K562 (cell line): ENCODE results near the gene ZBTB39. TPM values are rescaled to one million over a fixed set of nuclear protein-coding genes. Genes with fewer than 3 reads are reported as not detected.
A peak's percentile ranks its signal among the peaks of the same experiment; 100 is the strongest.

Source experiments
- ARHGAP35 ChIP-seq: fragments of 450-650 bp; IDR thresholded peaks from 2 replicates; pipeline ENCODE4 v1.6.1; 2018; ENCODE audit not compliant: partially characterized antibody
- ID3 ChIP-seq, 2 experiments: fragments of 250-450 bp in 1 of 2; fragments of 450-650 bp in 1 of 2; sonication (Bioruptor Pico) in 1 of 2; IDR thresholded peaks; 2 replicates each; pipeline versions ENCODE4 v1.6.1 to v1.8.0; 2016 to 2021; ENCODE audit warnings: mild to moderate bottlenecking in 2 of 2, moderate library complexity in 2 of 2, missing compliant biosample characterization in 1 of 2, missing genetic modification characterization in 1 of 2
- MCM2 ChIP-seq: fragments of 450-650 bp; IDR thresholded peaks from 2 replicates; pipeline ENCODE4 v1.6.1; 2017; ENCODE audit warnings: low read depth, mild to moderate bottlenecking
- POU5F1 ChIP-seq: fragments of 150-350 bp; IDR thresholded peaks from 2 replicates; pipeline ENCODE4 v1.6.1; 2014; ENCODE audit warnings: borderline replicate concordance, low read length, low read depth, mild to moderate bottlenecking; ENCODE audit not compliant: partially characterized antibody
- PURB ChIP-seq: sonication (generic); formaldehyde crosslinking; IDR thresholded peaks from 2 replicates; pipeline ENCODE4 v1.9.0; 2021; ENCODE audit warnings: low read depth, mild to moderate bottlenecking, missing genetic modification reagents
- PYGO2 ChIP-seq: fragments of 450-650 bp; IDR thresholded peaks from 2 replicates; pipeline ENCODE4 v1.6.1; 2016; ENCODE audit warnings: mild to moderate bottlenecking, missing genetic modification characterization, moderate library complexity, missing compliant biosample characterization
- SRSF3 ChIP-seq: fragments of 200-400 bp; formaldehyde crosslinking; IDR thresholded peaks from 2 replicates; pipeline ENCODE4 v1.6.1; 2016; ENCODE audit warnings: mild to moderate bottlenecking, low read length, moderate library complexity; ENCODE audit not compliant: insufficient read depth
- ZBTB49 ChIP-seq: sonication (generic); formaldehyde crosslinking; IDR thresholded peaks from 2 replicates; pipeline ENCODE4 v1.8.0; 2022; ENCODE audit warnings: missing genetic modification reagents, mild to moderate bottlenecking, borderline replicate concordance
- ZNF121 ChIP-seq: sonication (generic); formaldehyde crosslinking; conservative IDR thresholded peaks from 2 replicates; pipeline ENCODE4 v1.8.0; 2022; ENCODE audit warnings: missing genetic modification reagents
- polyA plus RNA-seq, 8 experiments: library from polyadenylated mRNA; depleted of rRNA in 4 of 8; stranded (reverse) in 5 of 8; unstranded in 3 of 8; fragments of >200 nt; fragmentation: Nextera tagmentation in 2 of 8; fragmentation: Illumina TruSeq in 1 of 8; extraction: Ambion mirVana in 2 of 8; extraction: Trizol in 1 of 8; gene quantifications; 2 replicates each; pipeline versions ENCODE4 v1.2.1 to v1.2.3, GENCODE V29; 2011 to 2014; ENCODE audit warnings: inconsistent platforms in 1 of 8, missing spikeins in 1 of 8
- total RNA-seq, 7 experiments: library from RNA; depleted of rRNA in 6 of 7; stranded (reverse); fragments of >200 nt in 6 of 7; fragmentation: Illumina TruSeq in 2 of 7; extraction: Trizol in 2 of 7; gene quantifications; 2 replicates each; pipeline versions ENCODE4 v1.2.1 to v1.2.3, GENCODE V29; 2011 to 2021; ENCODE audit warnings: low replicate concordance in 1 of 7
- TF ChIP-seq, protein P1 (sequence below), 2 experiments: fragments of 450-650 bp; formaldehyde crosslinking in 1 of 2; IDR thresholded peaks; 2 replicates each; pipeline versions ENCODE4 v1.4.0 to v1.6.1; 2014 to 2020; ENCODE audit warnings: mild to moderate bottlenecking in 2 of 2, borderline replicate concordance in 1 of 2, low read depth in 1 of 2
- TF ChIP-seq, protein P2 (sequence below): fragments of 450-650 bp; IDR thresholded peaks from 2 replicates; pipeline ENCODE4 v1.6.1; 2016; ENCODE audit warnings: low read depth, mild to moderate bottlenecking, moderate library complexity
- TF ChIP-seq, protein P3 (sequence below), 2 experiments: fragments of 450-650 bp; conservative IDR thresholded peaks; 2 replicates each; pipeline ENCODE4 v1.6.1; 2017; ENCODE audit warnings: mild to moderate bottlenecking in 2 of 2, moderate library complexity in 2 of 2

ZBTB39 gene
- total and polyA plus RNA-seq, 9 of the 15 experiments (the other 6 are each of a cell fraction or from before 2014, with no cell fraction given), result 3.3 to 13.3 (median 8.6) TPM

DNA sequence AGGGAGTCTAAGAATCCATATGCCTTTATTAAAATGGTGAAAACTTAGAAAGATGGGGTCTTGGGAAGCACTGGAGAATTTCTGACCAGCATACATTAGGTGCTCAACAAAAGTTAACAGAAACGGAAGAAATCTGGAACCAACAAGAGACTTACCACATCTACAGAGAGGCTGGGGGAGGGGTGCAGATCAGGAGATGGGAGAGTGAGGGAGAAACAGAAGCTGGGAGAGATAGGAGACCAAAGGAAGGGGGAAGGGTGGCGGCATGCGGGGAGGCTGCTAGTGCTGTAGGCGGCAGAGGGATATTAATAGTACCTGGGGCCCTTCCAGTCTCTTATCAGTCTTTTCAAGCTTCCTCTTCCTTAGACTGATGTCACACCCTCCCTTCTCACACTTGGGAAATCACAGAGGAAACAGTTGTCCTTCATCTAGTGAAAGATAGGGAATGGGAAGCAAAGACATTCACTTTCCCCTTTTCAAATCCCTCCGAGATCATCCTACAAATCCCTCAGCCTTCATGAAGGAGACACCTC is 18.1 kb downstream of the ZBTB39 start (continued):
- TF ChIP-seq POU5F1, result peak; percentile 50
- TF ChIP-seq, protein P1, sequence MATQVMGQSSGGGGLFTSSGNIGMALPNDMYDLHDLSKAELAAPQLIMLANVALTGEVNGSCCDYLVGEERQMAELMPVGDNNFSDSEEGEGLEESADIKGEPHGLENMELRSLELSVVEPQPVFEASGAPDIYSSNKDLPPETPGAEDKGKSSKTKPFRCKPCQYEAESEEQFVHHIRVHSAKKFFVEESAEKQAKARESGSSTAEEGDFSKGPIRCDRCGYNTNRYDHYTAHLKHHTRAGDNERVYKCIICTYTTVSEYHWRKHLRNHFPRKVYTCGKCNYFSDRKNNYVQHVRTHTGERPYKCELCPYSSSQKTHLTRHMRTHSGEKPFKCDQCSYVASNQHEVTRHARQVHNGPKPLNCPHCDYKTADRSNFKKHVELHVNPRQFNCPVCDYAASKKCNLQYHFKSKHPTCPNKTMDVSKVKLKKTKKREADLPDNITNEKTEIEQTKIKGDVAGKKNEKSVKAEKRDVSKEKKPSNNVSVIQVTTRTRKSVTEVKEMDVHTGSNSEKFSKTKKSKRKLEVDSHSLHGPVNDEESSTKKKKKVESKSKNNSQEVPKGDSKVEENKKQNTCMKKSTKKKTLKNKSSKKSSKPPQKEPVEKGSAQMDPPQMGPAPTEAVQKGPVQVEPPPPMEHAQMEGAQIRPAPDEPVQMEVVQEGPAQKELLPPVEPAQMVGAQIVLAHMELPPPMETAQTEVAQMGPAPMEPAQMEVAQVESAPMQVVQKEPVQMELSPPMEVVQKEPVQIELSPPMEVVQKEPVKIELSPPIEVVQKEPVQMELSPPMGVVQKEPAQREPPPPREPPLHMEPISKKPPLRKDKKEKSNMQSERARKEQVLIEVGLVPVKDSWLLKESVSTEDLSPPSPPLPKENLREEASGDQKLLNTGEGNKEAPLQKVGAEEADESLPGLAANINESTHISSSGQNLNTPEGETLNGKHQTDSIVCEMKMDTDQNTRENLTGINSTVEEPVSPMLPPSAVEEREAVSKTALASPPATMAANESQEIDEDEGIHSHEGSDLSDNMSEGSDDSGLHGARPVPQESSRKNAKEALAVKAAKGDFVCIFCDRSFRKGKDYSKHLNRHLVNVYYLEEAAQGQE (IDR thresholded peaks at IDR 0.05; ENCODE audit: borderline replicate concordance), result peak; percentile 50; the same call in 1 of the 2 replicates
- TF ChIP-seq, protein P1 (CRISPR knock-in tag; IDR thresholded peaks at IDR 0.05; ENCODE audit: low read depth), result no peak
- TF ChIP-seq MCM2, result no peak
- no peak for TF ChIP-seq ZNF121
- TF ChIP-seq PURB (CRISPR knock-in tag), result no peak
- TF ChIP-seq PYGO2 (tag), result peak; percentile 92
- TF ChIP-seq, protein P2, sequence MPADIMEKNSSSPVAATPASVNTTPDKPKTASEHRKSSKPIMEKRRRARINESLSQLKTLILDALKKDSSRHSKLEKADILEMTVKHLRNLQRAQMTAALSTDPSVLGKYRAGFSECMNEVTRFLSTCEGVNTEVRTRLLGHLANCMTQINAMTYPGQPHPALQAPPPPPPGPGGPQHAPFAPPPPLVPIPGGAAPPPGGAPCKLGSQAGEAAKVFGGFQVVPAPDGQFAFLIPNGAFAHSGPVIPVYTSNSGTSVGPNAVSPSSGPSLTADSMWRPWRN, result peak; percentile 96
- no peak for TF ChIP-seq ARHGAP35
- no peak for TF ChIP-seq ZBTB49 (CRISPR knock-in tag)
- TF ChIP-seq ID3 (CRISPR knock-in tag; IDR thresholded peaks at IDR 0.05), result no peak
- peak; percentile 63; the same call in 1 of the 2 replicates for TF ChIP-seq ID3 (tag; IDR thresholded peaks at IDR 0.05)
- TF ChIP-seq, protein P3, sequence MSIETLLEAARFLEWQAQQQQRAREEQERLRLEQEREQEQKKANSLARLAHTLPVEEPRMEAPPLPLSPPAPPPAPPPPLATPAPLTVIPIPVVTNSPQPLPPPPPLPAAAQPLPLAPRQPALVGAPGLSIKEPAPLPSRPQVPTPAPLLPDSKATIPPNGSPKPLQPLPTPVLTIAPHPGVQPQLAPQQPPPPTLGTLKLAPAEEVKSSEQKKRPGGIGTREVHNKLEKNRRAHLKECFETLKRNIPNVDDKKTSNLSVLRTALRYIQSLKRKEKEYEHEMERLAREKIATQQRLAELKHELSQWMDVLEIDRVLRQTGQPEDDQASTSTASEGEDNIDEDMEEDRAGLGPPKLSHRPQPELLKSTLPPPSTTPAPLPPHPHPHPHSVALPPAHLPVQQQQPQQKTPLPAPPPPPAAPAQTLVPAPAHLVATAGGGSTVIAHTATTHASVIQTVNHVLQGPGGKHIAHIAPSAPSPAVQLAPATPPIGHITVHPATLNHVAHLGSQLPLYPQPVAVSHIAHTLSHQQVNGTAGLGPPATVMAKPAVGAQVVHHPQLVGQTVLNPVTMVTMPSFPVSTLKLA (conservative IDR thresholded peaks at IDR 0.05), result peak; percentile 72 to 90
- TF ChIP-seq SRSF3, result no peak
